Uterus (tissue), 4 donors: ENCODE results near the gene PALD1. TPM values are rescaled to one million over a fixed set of nuclear protein-coding genes. Genes with fewer than 3 reads are reported as not detected.
"Not testable (repeated sequence)": the region's sequence is repeated elsewhere in the genome, so short reads cannot be mapped to it uniquely, and the experiment has no call there.

Experiments used
- DNase-seq, 2 donors: peaks; one replicate each; pipeline ENCODE4 v3.0.0-alpha.2; 2019 to 2020
- H3K27ac ChIP-seq, 2 donors: fragments of 200-600 bp; sonication (generic); 1 replicate in 1 of 2; 2 replicates in 1 of 2; pipeline ENCODE4 v1.5.1; 2016 to 2018
- H3K27me3 ChIP-seq, 2 donors: fragments of 200-600 bp; sonication (generic); one replicate each; pipeline ENCODE4 v1.5.1; 2018 to 2019; ENCODE audit warnings: control low read depth in 1 of 2
- H3K36me3 ChIP-seq, 2 donors: fragments of 200-600 bp; sonication (generic); one replicate each; pipeline ENCODE4 v1.5.1; 2019; ENCODE audit warnings: control low read depth in 1 of 2
- H3K4me1 ChIP-seq, 2 donors: fragments of 200-600 bp; sonication (generic); one replicate each; pipeline ENCODE4 v1.5.1; 2018 to 2019; ENCODE audit warnings: control low read depth in 1 of 2
- H3K4me3 ChIP-seq, 2 donors: fragments of 200-600 bp; sonication (generic); 1 replicate in 1 of 2; 2 replicates in 1 of 2; pipeline ENCODE4 v1.5.1; 2018 to 2019; ENCODE audit warnings: mild to moderate bottlenecking in 1 of 2
- H3K9me3 ChIP-seq, 2 donors: fragments of 200-600 bp; sonication (generic); one replicate each; pipeline ENCODE4 v1.5.1; 2019; ENCODE audit warnings: control low read depth in 1 of 2
- CTCF ChIP-seq, 4 experiments: fragments of 200-600 bp in 2 of 4; fragments of 450-650 bp in 2 of 4; sonication (generic) in 2 of 4; IDR thresholded peaks; one replicate each; pipeline ENCODE4 v1.5.1; 2016 to 2019; ENCODE audit warnings: antibody characterized with exemption in 4 of 4, mild to moderate bottlenecking in 2 of 4, moderate library complexity in 1 of 4
- POLR2A ChIP-seq, 2 donors: fragments of 450-650 bp; IDR thresholded peaks; one replicate each; pipeline ENCODE4 v1.6.1; 2016; ENCODE audit warnings: antibody characterized with exemption in 2 of 2, mild to moderate bottlenecking in 1 of 2, moderate library complexity in 1 of 2
- intact Hi-C: fragments of 100-400 bp; cut with DNase I; formaldehyde crosslinking; loops from one replicate; pipeline ENCODE4 v1.15.1; 2023; ENCODE audit warnings: low total_unique reads
- total RNA-seq, 4 donors: library from RNA; depleted of rRNA in 3 of 4; stranded (reverse); fragments of >200 nt in 3 of 4; gene quantifications; one replicate each; pipeline versions ENCODE4 v1.1.0 to v1.2.4, GENCODE V29; 2014 to 2023
- donor health status: DM: yes; HTN: yes; CAD: no.

The PALD1 gene
- total RNA-seq, 4 donors from 2014 or later: 1.8 to 21.6 (median 10.3) TPM

DNA sequence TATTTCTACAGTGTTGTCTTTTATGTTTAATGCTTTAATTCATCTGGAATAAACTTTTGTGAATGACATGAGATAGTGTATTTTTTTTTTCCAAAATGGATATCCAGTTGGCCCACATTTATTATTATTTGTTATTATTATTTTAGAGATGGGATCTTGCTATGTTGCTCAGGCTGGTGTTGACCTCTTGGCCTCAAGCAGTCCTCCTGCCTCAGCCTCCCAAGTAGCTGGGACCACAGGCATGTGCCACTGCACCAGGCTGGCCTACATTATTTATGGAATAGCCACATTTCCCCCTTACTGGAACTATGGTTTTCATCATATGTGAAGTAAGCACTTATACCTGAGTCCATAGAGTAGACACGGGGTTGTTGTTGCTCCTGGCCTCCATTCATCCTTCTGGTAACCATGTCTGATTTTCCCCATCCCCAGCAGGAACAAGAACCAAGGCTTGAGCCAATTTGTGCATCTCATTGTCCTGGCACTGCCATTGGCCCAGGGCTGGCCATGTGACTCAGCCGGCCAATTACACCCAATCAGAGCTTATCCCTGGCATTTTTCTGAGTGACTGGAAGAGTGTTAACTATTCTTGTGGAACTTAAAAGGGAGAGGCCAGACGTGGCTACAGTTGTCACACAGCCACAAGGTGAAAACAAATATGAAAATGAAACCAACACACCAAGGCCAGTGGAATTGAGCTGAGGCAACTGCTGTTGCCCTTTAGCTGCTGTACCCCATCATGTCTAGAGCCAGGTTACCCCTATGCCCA lies 100.9 kb downstream of the PALD1 start:
- DNase-seq: no peak
- Histone ChIP-seq H3K36me3 (no peaks in the 10 kb centered on the region), H3K27me3 (no peaks in the 10 kb centered on the region), H3K27ac (no peak overlapping the region), H3K9me3 (no peaks in the 10 kb centered on the region), H3K4me3 (no peak overlapping the region), H3K4me1 (no peaks in the 10 kb centered on the region)
- intact Hi-C loops: no loop called here
- TF ChIP-seq CTCF (IDR thresholded peaks at IDR 0.05) (no peak), POLR2A (IDR thresholded peaks at IDR 0.05) (no peak)

DNA sequence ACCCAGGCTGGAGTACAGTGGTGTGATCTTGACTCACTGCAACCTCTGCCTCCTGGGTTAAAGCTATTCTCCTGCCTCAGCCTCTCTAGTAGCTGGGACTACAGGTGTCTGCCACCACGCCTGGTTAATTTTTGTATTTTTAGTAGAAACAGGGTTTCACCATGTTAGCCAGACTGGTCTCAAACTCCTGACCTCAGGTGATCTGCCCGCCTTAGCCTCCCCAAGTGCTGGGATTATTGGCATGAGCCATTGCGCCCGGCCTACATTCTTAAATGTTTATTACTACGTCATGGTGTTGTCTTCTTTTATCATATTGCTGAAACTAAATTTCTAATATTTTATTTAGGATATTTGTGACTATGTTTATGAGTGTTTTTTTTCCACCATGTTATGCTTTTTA lies 102.6 kb downstream of the PALD1 start:
- DNase-seq, H3K4me1 ChIP-seq, H3K36me3 ChIP-seq, H3K4me3 ChIP-seq, H3K27me3 ChIP-seq, H3K9me3 ChIP-seq, intact Hi-C loops, H3K27ac ChIP-seq: not testable (repeated sequence)

DNA sequence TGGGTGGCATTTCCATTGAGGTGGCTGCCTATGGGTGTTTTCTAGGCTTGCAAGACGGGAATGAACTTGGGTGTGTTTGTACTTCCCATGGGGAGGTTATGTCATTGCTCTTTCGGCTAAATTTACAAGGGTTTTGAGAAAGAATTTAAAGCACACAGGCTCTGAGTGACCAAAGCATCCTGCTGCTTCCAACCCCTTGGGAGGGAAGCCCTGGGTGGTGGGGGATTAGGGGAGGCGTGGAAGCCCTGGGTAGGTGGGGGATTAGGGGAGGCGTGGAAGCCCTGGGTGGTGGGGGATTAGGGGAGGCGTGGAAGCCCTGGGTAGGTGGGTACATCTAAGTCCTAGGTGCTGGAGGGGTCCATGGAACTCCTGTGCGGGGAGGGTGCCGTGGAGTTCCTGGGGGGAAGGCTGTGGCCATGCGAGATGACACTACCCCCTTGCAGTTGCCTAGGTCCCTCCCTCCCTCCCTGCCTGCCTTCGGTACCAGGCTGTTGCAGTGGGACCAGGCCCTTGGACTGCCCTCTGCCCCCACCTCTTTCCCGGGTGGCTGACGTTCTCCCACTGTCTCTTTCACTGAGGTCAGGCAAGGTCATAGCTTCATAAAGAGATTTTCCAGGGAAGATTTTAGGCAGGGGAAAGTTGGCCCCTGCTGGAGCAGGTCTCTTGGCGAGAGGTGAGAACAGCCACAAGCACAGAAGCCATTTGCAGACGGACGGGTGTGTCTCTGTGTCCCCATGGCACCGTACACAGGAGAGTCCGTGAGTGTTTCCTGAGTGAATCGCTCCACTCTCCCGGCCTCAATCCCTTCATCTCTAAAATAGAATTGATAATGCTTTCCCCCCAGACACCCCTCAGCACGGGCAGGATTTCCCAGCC lies 104.5 kb downstream of the PALD1 start:
- Histone ChIP-seq H3K27ac (no peak overlapping the region), H3K9me3 (no peaks in the 10 kb centered on the region), H3K36me3 (no peaks in the 10 kb centered on the region), H3K4me1 (no peaks in the 10 kb centered on the region), H3K4me3 (no peak overlapping the region), H3K27me3 (no peaks in the 10 kb centered on the region)
- intact Hi-C loops: no loop called here
- TF ChIP-seq POLR2A (IDR thresholded peaks at IDR 0.05): no peak
- TF ChIP-seq CTCF (IDR thresholded peaks at IDR 0.05): no peak
- no peak for DNase-seq

GRCh38 chr10:70583669-70584037 lies 105.1 kb downstream of the PALD1 start:
- no peak for DNase-seq
- intact Hi-C loops: no loop called here
- TF ChIP-seq CTCF (IDR thresholded peaks at IDR 0.05) (no peak), POLR2A (IDR thresholded peaks at IDR 0.05) (no peak)

GRCh38 chr10:70584366-70584765 lies 105.8 kb downstream of the PALD1 start:
- no peak for DNase-seq
- Histone ChIP-seq H3K4me1 (no peaks in the 10 kb centered on the region), H3K27ac (no peak overlapping the region), H3K9me3 (no peaks in the 10 kb centered on the region), H3K36me3 (no peaks in the 10 kb centered on the region), H3K27me3 (no peaks in the 10 kb centered on the region), H3K4me3 (no peak overlapping the region)
- TF ChIP-seq CTCF (IDR thresholded peaks at IDR 0.05) (no peak), POLR2A (IDR thresholded peaks at IDR 0.05) (no peak)
- intact Hi-C loops: no loop called here

More at GRCh38 chr10:70583669-70584037, 105.1 kb downstream of the PALD1 start:
- Histone ChIP-seq H3K27me3 (no peaks in the 10 kb centered on the region), H3K4me1 (no peaks in the 10 kb centered on the region), H3K36me3 (no peaks in the 10 kb centered on the region), H3K27ac (no peak overlapping the region), H3K4me3 (no peak overlapping the region), H3K9me3 (no peaks in the 10 kb centered on the region)
